ENCODE data around the gene FIGN. TPM values are rescaled to one million over a fixed set of nuclear protein-coding genes. Genes with fewer than 3 reads are reported as not detected.

Gene FIGN
- total and polyA plus RNA-seq, 8 donors, result 1.5 to 8.5 (median 4.6) TPM

DNA sequence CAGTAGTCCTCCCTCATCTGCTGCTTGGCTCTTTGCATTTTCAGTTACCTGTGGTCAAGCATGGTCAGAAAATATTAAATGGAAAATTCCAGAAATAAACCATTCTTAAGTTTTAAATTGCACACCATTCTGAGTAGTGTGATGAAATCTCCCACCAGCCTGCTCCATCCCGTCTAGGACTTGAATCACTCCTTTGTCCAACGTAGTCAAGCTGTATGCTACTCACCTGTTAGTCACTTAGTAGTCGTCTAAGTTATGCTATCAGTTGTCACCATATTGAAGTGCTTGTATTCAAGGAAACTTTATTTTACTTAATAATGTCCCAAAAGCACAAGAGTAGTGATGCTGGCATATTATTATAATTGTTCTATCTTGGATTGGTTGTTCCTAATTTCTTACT lies 172.5 kb downstream of the FIGN start:
- no peak overlapping the region for H3K4me3 ChIP-seq
- no peaks in the 10 kb centered on the region for H3K27me3 ChIP-seq
- intact Hi-C loops (cut with DNase I), result no loop called here
- no peaks in the 10 kb centered on the region for H3K4me1 ChIP-seq
- FAIRE-seq (no peak), ATAC-seq (no peak), DNase-seq (no peak)
- H3K36me3 ChIP-seq, result no peaks in the 10 kb centered on the region
- TF ChIP-seq, protein P1, sequence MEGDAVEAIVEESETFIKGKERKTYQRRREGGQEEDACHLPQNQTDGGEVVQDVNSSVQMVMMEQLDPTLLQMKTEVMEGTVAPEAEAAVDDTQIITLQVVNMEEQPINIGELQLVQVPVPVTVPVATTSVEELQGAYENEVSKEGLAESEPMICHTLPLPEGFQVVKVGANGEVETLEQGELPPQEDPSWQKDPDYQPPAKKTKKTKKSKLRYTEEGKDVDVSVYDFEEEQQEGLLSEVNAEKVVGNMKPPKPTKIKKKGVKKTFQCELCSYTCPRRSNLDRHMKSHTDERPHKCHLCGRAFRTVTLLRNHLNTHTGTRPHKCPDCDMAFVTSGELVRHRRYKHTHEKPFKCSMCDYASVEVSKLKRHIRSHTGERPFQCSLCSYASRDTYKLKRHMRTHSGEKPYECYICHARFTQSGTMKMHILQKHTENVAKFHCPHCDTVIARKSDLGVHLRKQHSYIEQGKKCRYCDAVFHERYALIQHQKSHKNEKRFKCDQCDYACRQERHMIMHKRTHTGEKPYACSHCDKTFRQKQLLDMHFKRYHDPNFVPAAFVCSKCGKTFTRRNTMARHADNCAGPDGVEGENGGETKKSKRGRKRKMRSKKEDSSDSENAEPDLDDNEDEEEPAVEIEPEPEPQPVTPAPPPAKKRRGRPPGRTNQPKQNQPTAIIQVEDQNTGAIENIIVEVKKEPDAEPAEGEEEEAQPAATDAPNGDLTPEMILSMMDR (IDR thresholded peaks at IDR 0.05), result no peak
- no peak overlapping the region for H3K27ac ChIP-seq
- WGBS, 2 donors, result 60 to 69% methylated on average over 3 of the region's 3 CpGs
- H3K9me3 ChIP-seq, result no peaks in the 10 kb centered on the region

DNA sequence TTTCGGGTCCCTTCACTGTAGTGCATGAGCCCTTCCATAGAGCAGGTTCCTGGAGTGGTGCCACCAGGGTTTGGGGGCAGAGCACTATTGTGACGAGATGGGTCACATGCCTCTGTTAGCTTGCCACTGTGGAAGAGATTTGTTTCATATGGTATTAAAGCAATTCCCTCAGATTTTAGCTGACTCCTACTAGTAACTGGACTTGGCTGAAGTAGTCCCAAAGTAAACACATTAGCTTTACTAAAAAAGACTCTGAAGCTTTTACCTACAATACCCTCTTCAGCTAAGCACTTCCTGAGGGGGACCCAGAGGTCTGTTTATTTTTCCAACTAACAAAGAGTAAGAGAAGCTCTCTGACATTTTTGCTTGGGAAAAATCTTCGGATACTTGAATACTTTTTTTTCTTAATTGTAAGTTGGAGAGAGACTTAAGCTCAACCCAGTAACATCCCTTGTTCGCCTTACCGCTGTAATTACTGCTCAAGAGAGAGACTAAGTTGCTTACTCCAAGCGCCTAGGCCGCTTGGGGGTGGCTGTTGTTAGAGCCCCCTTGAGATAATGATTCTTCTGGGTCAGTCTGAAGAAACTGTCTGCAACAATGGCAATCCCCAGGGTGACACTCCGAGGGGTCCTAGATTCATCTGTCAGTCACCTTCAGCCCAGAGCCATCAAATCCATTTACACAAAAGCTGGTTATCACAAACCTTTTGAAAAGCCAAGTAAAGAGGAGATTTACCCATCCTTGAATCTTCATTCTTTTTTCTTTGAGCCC lies 177.4 kb downstream of the FIGN start:
- no peak for ATAC-seq
- FAIRE-seq, result no peak
- Histone ChIP-seq H3K9me3 (no peaks in the 10 kb centered on the region), H3K27ac (no peak overlapping the region), H3K36me3 (no peaks in the 10 kb centered on the region), H3K4me1 (no peaks in the 10 kb centered on the region), H3K4me3 (no peak overlapping the region), H3K27me3 (no peaks in the 10 kb centered on the region)
- WGBS, 2 donors, result 77 to 80% methylated on average over 8 of the region's 8 CpGs
- intact Hi-C loops (cut with DNase I), result no loop called here
- TF ChIP-seq, protein P1 (IDR thresholded peaks at IDR 0.05), result no peak
- DNase-seq, result no peak

DNA sequence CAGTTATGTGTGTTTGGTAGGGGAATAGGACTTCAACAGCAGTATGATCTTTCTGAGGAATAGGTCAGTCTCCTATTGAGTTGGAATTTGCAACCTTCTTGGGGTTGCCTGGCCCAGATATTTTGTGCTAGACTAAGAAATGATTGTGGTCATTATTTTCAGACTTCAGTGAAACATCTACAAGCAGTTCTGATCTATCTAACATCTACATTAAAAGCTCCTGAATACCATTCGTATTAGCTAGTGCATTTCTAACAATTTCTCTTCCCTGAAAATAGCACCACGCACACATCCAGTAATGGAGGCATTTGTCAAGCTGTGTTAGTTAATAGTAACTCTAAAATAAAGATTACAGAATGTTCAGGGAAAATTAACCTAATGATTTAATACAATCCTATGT lies 179.3 kb downstream of the FIGN start:
- no peak overlapping the region for H3K4me3 ChIP-seq
- intact Hi-C loops (cut with DNase I), result no loop called here
- 70 to 77% methylated on average over 2 of the region's 2 CpGs for WGBS, 2 donors
- H3K4me1 ChIP-seq, result no peaks in the 10 kb centered on the region
- DNase-seq, result no peak
- TF ChIP-seq, protein P1 (IDR thresholded peaks at IDR 0.05), result no peak
- H3K27ac ChIP-seq, result no peak overlapping the region
- H3K36me3 ChIP-seq, result no peaks in the 10 kb centered on the region
- no peaks in the 10 kb centered on the region for H3K27me3 ChIP-seq
- ATAC-seq, result no peak
- no peaks in the 10 kb centered on the region for H3K9me3 ChIP-seq
- no peak for FAIRE-seq

DNA sequence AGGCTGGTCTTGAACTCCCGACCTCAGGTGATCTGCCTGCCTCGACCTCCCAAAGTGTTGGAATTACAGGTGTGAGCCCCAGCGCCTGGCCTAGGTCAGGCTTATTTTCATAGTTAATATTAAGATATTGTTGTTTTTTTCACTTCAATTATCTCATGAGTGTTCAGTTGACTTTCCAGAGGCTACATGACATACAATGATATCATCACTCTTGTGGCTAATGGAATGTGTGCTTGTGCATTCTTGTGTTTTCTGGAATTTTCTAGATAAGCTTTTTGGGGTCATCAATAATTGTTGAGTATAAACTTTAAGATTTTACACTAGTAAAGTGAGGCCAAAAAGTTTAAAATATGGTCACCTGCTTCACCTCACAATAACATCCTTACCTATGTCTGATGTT lies 180.9 kb downstream of the FIGN start:
- TF ChIP-seq, protein P1 (IDR thresholded peaks at IDR 0.05), result no peak
- no peak overlapping the region for H3K4me3 ChIP-seq
- H3K27me3 ChIP-seq, result no peaks in the 10 kb centered on the region
- DNase-seq (no peak), FAIRE-seq (no peak), ATAC-seq (no peak)
- no peaks in the 10 kb centered on the region for H3K9me3 ChIP-seq
- 73 to 78% methylated on average over 3 of the region's 3 CpGs for WGBS, 2 donors
- H3K27ac ChIP-seq, result no peak overlapping the region
- intact Hi-C loops (cut with DNase I), result no loop called here
- no peaks in the 10 kb centered on the region for H3K36me3 ChIP-seq
- H3K4me1 ChIP-seq, result no peaks in the 10 kb centered on the region

DNA sequence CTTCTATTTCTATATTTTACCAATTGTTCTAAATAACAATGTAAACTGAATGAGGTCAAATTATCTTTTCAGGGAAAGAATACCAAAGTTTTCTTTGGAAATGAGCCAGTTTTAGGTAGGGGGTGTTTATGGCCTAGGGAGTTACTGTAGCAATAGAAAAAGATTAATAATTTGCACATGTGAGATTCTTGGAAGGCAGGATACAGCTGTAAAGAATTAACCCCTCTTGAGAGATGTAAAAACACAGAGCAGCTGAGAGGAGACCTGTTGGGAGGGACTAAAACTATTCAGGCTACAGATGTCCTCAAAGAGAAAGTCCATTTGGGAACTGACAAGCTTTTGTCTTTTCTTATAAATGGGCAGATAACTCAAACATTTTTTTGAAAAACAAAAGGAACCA lies 182.2 kb downstream of the FIGN start:
- ATAC-seq, result no peak
- no peak for DNase-seq
- TF ChIP-seq, protein P1 (IDR thresholded peaks at IDR 0.05), result no peak
- Histone ChIP-seq H3K27ac (no peak overlapping the region), H3K9me3 (no peaks in the 10 kb centered on the region), H3K4me3 (no peak overlapping the region), H3K4me1 (no peaks in the 10 kb centered on the region), H3K27me3 (no peaks in the 10 kb centered on the region), H3K36me3 (no peaks in the 10 kb centered on the region)
- intact Hi-C loops (cut with DNase I), result no loop called here
- no peak for FAIRE-seq

Data from pancreas (tissue), 10 donors.